Neural cell (in vitro differentiated cells): ENCODE data around the gene SPTBN1. TPM values are rescaled to one million over a fixed set of nuclear protein-coding genes. Genes with fewer than 3 reads are reported as not detected.

Source experiments
- H2AFZ ChIP-seq: fragments of 200-600, 300-800 bp; sonication (generic), shearing (Covaris generic); 2 replicates; pipeline ENCODE4 v1.6.0; 2014; ENCODE audit warnings: low read depth, mild to moderate bottlenecking, antibody characterized with exemption, low read length, moderate library complexity
- H3F3A ChIP-seq: fragments of 200-600 bp; shearing (Covaris generic); 2 replicates; pipeline ENCODE4 v1.6.1; 2016; ENCODE audit warnings: mild to moderate bottlenecking, moderate library complexity, mixed read lengths, antibody characterized with exemption, low read length; ENCODE audit not compliant: insufficient read depth, poor library complexity, severe bottlenecking
- H3K27ac ChIP-seq: fragments of 200-600, 300-800 bp; sonication (generic), shearing (Covaris generic); 2 replicates; pipeline ENCODE4 v1.5.1; 2014; ENCODE audit warnings: mild to moderate bottlenecking, low read length, moderate library complexity
- H3K27me3 ChIP-seq: fragments of 300-800, 200-600 bp; sonication (generic), shearing (Covaris generic); 2 replicates; pipeline ENCODE4 v1.6.0; 2014; ENCODE audit warnings: mild to moderate bottlenecking, low read depth, low read length, moderate library complexity; ENCODE audit not compliant: insufficient read depth
- H3K36me3 ChIP-seq: fragments of 300-800, 200-600 bp; sonication (generic), shearing (Covaris generic); 2 replicates; pipeline ENCODE4 v1.5.1; 2014; ENCODE audit warnings: mild to moderate bottlenecking, antibody characterized with exemption, low read length, moderate library complexity; ENCODE audit not compliant: insufficient read depth
- H3K4me2 ChIP-seq: fragments of 300-800, 200-600 bp; sonication (generic), shearing (Covaris generic); 2 replicates; pipeline ENCODE4 v1.6.0; 2014; ENCODE audit warnings: mild to moderate bottlenecking, low read length
- H3K4me3 ChIP-seq: fragments of 300-800, 200-600 bp; sonication (generic), shearing (Covaris generic); 2 replicates; pipeline ENCODE4 v1.5.1; 2014; ENCODE audit warnings: mild to moderate bottlenecking, low read length, moderate library complexity
- H3K79me2 ChIP-seq: fragments of 200-600 bp; shearing (Covaris generic); replicated peaks from 2 replicates; pipeline ENCODE4 v1.6.0; 2014; ENCODE audit warnings: mild to moderate bottlenecking, low read length, moderate library complexity; ENCODE audit not compliant: insufficient read depth
- H3K9ac ChIP-seq: fragments of 300-800, 200-600 bp; sonication (generic), shearing (Covaris generic); 2 replicates; pipeline ENCODE4 v1.6.1; 2016; ENCODE audit warnings: mild to moderate bottlenecking, low read length, mixed read lengths
- H3K9me2 ChIP-seq: fragments of 200-600 bp; shearing (Covaris generic); 2 replicates; pipeline ENCODE4 v1.6.1; 2016; ENCODE audit warnings: mild to moderate bottlenecking, low read length, mixed read lengths; ENCODE audit not compliant: insufficient read depth
- H3K9me3 ChIP-seq: fragments of 200-600, 300-800 bp; sonication (generic), shearing (Covaris generic); 2 replicates; pipeline ENCODE4 v1.6.1; 2016; ENCODE audit warnings: mild to moderate bottlenecking, mixed run types, low read length, moderate library complexity, mixed read lengths
- H4K20me1 ChIP-seq: fragments of 200-600 bp; shearing (Covaris generic); 2 replicates; pipeline ENCODE4 v1.6.1; 2016; ENCODE audit warnings: mild to moderate bottlenecking, mixed run types; ENCODE audit not compliant: insufficient read depth
- CTCF ChIP-seq: fragments of 450-650 bp; IDR thresholded peaks from 2 replicates; pipeline ENCODE4 v1.5.1; 2014; ENCODE audit warnings: antibody characterized with exemption, mild to moderate bottlenecking, moderate library complexity; ENCODE audit not compliant: poor library complexity, severe bottlenecking
- EP300 ChIP-seq: fragments of 450-650 bp; conservative IDR thresholded peaks from 2 replicates; pipeline ENCODE4 v1.6.1; 2014; ENCODE audit warnings: antibody characterized with exemption, mild to moderate bottlenecking, moderate library complexity; ENCODE audit not compliant: poor library complexity, severe bottlenecking
- EZH2 ChIP-seq: fragments of 200-600, 300-800 bp; shearing (Covaris generic), sonication (generic); IDR thresholded peaks from 2 replicates; pipeline ENCODE4 v1.6.1; 2014; ENCODE audit warnings: antibody characterized with exemption, low read length, borderline replicate concordance, mild to moderate bottlenecking; ENCODE audit not compliant: insufficient read depth, poor library complexity, severe bottlenecking
- MXI1 ChIP-seq: fragments of 450-650 bp; conservative IDR thresholded peaks from 2 replicates; pipeline ENCODE4 v1.6.1; 2014; ENCODE audit warnings: antibody characterized with exemption, mild to moderate bottlenecking; ENCODE audit not compliant: poor library complexity, severe bottlenecking
- POLR2AphosphoS5 ChIP-seq: IDR thresholded peaks from 2 replicates; pipeline ENCODE4 v1.6.1; 2012
- RAD21 ChIP-seq: fragments of 450-650 bp; conservative IDR thresholded peaks from 2 replicates; pipeline ENCODE4 v1.6.1; 2014; ENCODE audit warnings: antibody characterized with exemption, mild to moderate bottlenecking, moderate library complexity
- REST ChIP-seq: IDR thresholded peaks from 2 replicates; pipeline ENCODE4 v1.6.1; 2012; ENCODE audit warnings: borderline replicate concordance
- SMC3 ChIP-seq: fragments of 450-650 bp; conservative IDR thresholded peaks from 2 replicates; pipeline ENCODE4 v1.6.1; 2014; ENCODE audit warnings: antibody characterized with exemption, mild to moderate bottlenecking, moderate library complexity; ENCODE audit not compliant: poor library complexity
- TAF1 ChIP-seq: IDR thresholded peaks from 2 replicates; pipeline ENCODE4 v1.6.1; 2012; ENCODE audit warnings: low read depth
- polyA plus RNA-seq: library from polyadenylated mRNA; depleted of rRNA; stranded (reverse); fragments of >200 nt; gene quantifications from 2 replicates; pipeline ENCODE4 v1.2.3, GENCODE V29; 2014

Gene SPTBN1
- polyA plus RNA-seq, 1 donor from 2014 or later, result 92.1 TPM

- Histone ChIP-seq H4K20me1 (peaks cover 3% of the 10 kb centered on the region), H3K9ac (no peak overlapping the region), H3F3A (no peaks in the 10 kb centered on the region), H3K36me3 (no peaks in the 10 kb centered on the region), H3K79me2 (peaks cover 7% of the 10 kb centered on the region), H3K9me2 (no peaks in the 10 kb centered on the region), H3K27me3 (no peaks in the 10 kb centered on the region), H2AFZ (no peak overlapping the region), H3K4me3 (no peak overlapping the region), H3K27ac (no peak overlapping the region), H3K9me3 (no peaks in the 10 kb centered on the region), H3K4me2 (no peak overlapping the region)
- TF ChIP-seq TAF1, result no peak
- TF ChIP-seq EP300, result no peak
- no peak for TF ChIP-seq RAD21
- TF ChIP-seq SMC3, result no peak
- no peak for TF ChIP-seq EZH2
Observed at GRCh38 chr2:54588244-54588899, 132.2 kb downstream of the SPTBN1 start.

GRCh38 chr2:54589038-54589339 lies 132.9 kb downstream of the SPTBN1 start:
- Histone ChIP-seq H3K9me3 (no peaks in the 10 kb centered on the region), H2AFZ (no peak overlapping the region), H3K27ac (no peak overlapping the region), H3K79me2 (peaks cover 7% of the 10 kb centered on the region), H3F3A (no peaks in the 10 kb centered on the region), H3K9ac (no peak overlapping the region), H3K4me2 (no peak overlapping the region), H3K36me3 (no peaks in the 10 kb centered on the region), H4K20me1 (peaks cover 3% of the 10 kb centered on the region), H3K27me3 (no peaks in the 10 kb centered on the region), H3K9me2 (no peaks in the 10 kb centered on the region), H3K4me3 (no peak overlapping the region)
- no peak for TF ChIP-seq SMC3
- TF ChIP-seq RAD21, result no peak
- TF ChIP-seq EZH2, result no peak
- TF ChIP-seq CTCF, result no peak
- no peak for TF ChIP-seq TAF1
- no peak for TF ChIP-seq EP300
- TF ChIP-seq MXI1, result no peak
- no peak for TF ChIP-seq REST
- no peak for TF ChIP-seq POLR2AphosphoS5
